Measurements from ENCODE around the gene POLK.
A peak's percentile ranks its signal among the peaks of the same experiment; 100 is the strongest.

POLK gene

GRCh38 chr5:75639535-75640311 lies 128.0 kb downstream of the POLK start:
- no peaks in the 10 kb centered on the region for H3K27me3 ChIP-seq (replicated peaks; ENCODE audit: control insufficient read depth, insufficient read depth, low read length)
- TF ChIP-seq CTCF (IDR thresholded peaks at IDR 0.05; ENCODE audit: insufficient read depth, low read length, poor library complexity, severe bottlenecking): no peak
- DNase-seq (ENCODE audit: extremely low read depth, insufficient read length): no peak
- no peak overlapping the region for H3K4me3 ChIP-seq (replicated peaks; ENCODE audit: low read depth, low read length)
- H3K36me3 ChIP-seq (ENCODE audit: control insufficient read depth, insufficient read depth, low read length): no peaks in the 10 kb centered on the region

GRCh38 chr5:75640395-75640794 lies 128.7 kb downstream of the POLK start:
- Histone ChIP-seq H3K36me3 (ENCODE audit: control insufficient read depth, insufficient read depth, low read length) (no peaks in the 10 kb centered on the region), H3K27me3 (replicated peaks; ENCODE audit: control insufficient read depth, insufficient read depth, low read length) (no peaks in the 10 kb centered on the region), H3K4me3 (replicated peaks; ENCODE audit: low read depth, low read length) (no peak overlapping the region)
- no peak for DNase-seq (ENCODE audit: extremely low read depth, insufficient read length)
- no peak for TF ChIP-seq CTCF (IDR thresholded peaks at IDR 0.05; ENCODE audit: insufficient read depth, low read length, poor library complexity, severe bottlenecking)

GRCh38 chr5:75640826-75641225 lies 129.1 kb downstream of the POLK start:
- DNase-seq (ENCODE audit: extremely low read depth, insufficient read length): no peak
- no peaks in the 10 kb centered on the region for H3K27me3 ChIP-seq (replicated peaks; ENCODE audit: control insufficient read depth, insufficient read depth, low read length)
- H3K36me3 ChIP-seq (ENCODE audit: control insufficient read depth, insufficient read depth, low read length): no peaks in the 10 kb centered on the region
- H3K4me3 ChIP-seq (replicated peaks; ENCODE audit: low read depth, low read length): no peak overlapping the region
- no peak for TF ChIP-seq CTCF (IDR thresholded peaks at IDR 0.05; ENCODE audit: insufficient read depth, low read length, poor library complexity, severe bottlenecking)

GRCh38 chr5:75648712-75649111 lies 137.0 kb downstream of the POLK start:
- H3K36me3 ChIP-seq (ENCODE audit: control insufficient read depth, insufficient read depth, low read length): no peaks in the 10 kb centered on the region
- H3K27me3 ChIP-seq (replicated peaks; ENCODE audit: control insufficient read depth, insufficient read depth, low read length): no peaks in the 10 kb centered on the region
- peak; percentile 35 for DNase-seq (ENCODE audit: extremely low read depth, insufficient read length)
- H3K4me3 ChIP-seq (replicated peaks; ENCODE audit: low read depth, low read length): no peak overlapping the region
- TF ChIP-seq CTCF (IDR thresholded peaks at IDR 0.05; ENCODE audit: insufficient read depth, low read length, poor library complexity, severe bottlenecking): no peak
